Measurements from ENCODE around the gene LPP.

- TF ChIP-seq CTCF (IDR thresholded peaks at IDR 0.05) (no peak), POLR2A (IDR thresholded peaks at IDR 0.05) (no peak)
Measured at GRCh38 chr3:188160751-188161150, 6.8 kb downstream of the LPP start.

Data from stomach (tissue), 4 donors.